GM08714 (cell line): ENCODE measurements around the gene ZNF606.
"Not testable (repeated sequence)": the region's sequence is repeated elsewhere in the genome, so short reads cannot be mapped to it uniquely, and the experiment has no call there.

Experiments used
- H3K4me3 ChIP-seq: fragments of 200-500 bp; sonication (Bioruptor generic); 2 replicates; pipeline ENCODE4 v1.5.1; 2014; ENCODE audit warnings: mild to moderate bottlenecking, low read length, inconsistent platforms
- ZNF274 ChIP-seq: IDR thresholded peaks from 2 replicates; pipeline ENCODE4 v1.6.1; 2012; ENCODE audit warnings: mild to moderate bottlenecking, low read depth, low read length

Gene ZNF606

DNA sequence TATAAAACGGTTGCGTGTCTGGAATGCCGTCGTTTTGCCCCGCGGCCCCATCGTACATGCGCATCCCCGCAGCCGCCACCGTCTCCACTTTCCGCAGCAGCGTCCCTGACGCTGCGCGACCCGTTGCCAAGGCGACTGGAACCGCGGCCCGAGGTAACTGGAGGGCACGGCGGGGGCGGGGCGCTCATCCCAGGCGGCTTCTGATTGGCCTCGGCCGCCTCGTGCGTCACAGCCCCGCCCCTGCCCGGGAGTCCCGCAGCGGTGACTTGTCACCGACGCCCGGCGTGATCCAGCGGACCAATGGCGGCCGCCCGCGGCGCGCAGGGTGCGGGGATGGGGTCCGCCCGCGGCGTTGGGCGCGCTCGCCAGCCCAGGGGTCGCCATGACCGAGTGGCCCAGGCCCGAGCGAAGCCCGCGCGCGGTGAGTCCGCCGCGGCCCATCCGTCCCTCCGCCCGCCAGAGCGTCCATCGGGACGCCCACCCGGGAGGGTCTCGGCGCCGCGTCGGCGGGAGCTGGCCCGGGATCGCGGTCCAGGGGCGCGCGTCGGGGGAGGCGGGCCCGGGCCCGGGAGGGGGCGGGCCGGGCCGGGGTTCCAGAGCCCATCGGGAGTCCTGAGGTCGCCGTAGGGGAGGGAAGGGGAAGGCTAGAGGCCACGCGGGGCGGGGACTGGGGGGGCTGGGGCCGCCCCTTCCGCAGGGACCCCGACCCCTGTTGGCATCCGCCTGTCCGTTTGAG is 31.3 kb upstream of the ZNF606 start, which contains the start of gene ZSCAN1:
ZSCAN1 (plus strand) TSS at position 285 of the 736 bp plus-strand sequence. CDS start 3,812 bp downstream, outside the sequence.
- TF ChIP-seq ZNF274 = no peak
- H3K4me3 ChIP-seq = no peak within 1 kb of the TSS

DNA sequence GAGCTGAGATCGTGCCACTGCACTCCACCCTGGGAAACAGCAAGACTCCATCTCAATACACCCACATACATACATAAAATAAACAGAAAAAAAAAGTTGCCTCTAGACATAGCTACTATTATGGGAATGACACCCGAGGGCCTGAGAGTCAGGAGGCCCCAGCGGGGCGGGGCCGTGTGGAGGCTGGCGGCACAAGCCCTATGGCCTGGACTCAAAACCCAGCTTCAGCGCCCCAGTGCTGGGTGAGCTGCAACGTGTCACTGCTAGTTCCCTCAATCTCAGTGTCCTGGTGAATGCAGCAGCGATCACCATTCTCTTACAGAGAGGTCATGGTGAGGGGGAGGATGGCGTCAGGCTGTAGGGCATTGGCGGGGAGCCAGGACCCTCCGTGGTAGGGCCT is 22.0 kb upstream of the ZNF606 start:
- TF ChIP-seq ZNF274 = no peak
- no peak overlapping the region for H3K4me3 ChIP-seq

DNA sequence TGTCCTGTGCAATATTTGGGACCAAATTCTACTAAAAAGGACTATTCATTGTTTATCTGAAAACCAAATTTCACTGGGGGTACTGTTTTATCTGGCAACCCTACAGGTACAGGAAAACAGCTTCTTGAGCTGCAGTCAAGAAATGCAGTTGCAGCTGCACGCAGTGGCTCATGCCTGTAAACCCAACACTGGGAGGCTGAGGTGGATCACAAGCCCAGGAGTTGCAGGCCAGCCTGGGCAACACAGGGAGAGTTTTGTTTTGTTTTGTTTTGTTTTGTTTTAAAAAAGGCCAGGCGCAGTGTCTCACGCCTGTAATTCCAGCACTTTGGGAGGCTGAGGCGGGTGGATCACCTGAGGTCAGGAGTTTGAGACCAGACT is 19.7 kb upstream of the ZNF606 start:
- TF ChIP-seq ZNF274 = no peak
- no peak overlapping the region for H3K4me3 ChIP-seq

DNA sequence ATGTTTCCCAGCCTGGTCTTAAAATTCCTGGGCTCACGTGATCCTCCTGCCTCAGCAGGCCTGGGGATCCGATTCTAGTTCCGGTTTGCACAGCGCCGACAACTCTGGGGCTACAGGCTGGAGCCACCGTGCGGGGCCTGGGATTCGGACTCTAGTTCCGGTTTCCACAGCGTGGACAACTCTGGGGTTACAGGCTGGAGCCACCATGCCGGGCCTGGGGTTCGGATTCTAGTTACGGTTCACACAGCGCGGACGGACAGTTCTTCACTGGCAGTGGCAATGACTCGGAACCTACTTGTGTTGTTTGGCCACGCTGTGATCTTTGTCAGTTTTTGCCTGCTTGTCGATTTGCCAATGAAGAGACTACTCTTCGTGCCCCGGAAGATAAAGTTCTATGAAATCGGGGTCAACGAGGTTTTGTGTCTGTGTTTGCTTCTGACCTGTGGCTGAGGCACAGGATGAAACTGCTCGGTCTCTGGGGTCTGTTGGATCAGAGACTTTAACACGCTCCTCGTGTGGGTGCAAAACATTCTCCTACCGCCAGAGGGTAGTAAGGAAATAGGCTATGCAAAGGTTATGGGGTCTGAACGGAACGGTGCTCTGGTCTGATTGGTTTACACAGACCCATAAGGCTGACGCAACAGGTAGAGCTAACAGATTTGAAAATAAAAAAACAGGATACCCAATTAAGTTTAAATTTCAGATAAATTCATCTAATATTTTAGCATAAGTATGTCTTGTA is 19.1 kb upstream of the ZNF606 start:
- TF ChIP-seq ZNF274 = no peak
- H3K4me3 ChIP-seq = no peak overlapping the region

DNA sequence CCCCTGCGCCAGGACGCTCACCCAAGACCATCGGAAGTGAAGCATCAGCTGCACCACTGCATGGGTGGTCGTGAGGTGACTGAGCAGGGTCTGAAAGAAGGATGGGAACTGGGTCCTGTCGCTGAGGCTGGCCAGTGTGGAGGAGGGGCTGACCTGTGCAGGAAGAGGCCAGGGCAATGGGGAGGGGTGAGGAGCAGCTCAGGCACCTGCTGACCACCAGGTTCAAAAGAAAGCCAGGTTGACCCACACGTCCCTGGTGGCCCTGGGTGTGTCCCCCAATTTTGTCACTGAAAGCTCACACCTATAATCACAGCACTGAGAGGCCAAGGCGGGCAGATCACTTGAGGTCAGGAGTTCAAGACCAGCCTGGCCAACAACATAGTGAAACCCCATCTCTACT is 17.5 kb upstream of the ZNF606 start:
- TF ChIP-seq ZNF274 = no peak

DNA sequence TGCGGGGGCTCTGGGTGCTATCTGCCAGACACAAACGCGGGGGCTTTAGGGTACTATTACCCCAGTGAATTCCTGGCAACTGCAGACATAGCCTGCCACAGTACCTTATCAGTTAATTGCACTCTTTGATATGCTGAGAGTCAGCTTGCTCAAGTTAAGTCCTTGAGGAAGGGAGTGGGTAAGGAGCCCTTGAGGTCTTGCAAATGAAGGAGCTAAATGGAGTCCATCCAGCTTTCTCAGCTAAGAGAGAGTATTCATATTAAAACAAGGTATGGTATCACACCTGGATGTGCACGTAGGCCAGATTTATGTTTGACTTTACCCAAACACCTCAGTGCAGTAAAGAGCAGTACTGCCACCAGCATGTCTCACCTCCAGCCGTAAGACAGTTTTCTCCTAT is 11.5 kb upstream of the ZNF606 start:
- no peak overlapping the region for H3K4me3 ChIP-seq
- TF ChIP-seq ZNF274 = no peak

More for the DNA sequence above, 17.5 kb upstream of the ZNF606 start:
- H3K4me3 ChIP-seq = no peak overlapping the region

GRCh38 chr19:58010507-58010906 is 7.9 kb upstream of the ZNF606 start:
- no peak overlapping the region for H3K4me3 ChIP-seq
- no peak for TF ChIP-seq ZNF274

DNA sequence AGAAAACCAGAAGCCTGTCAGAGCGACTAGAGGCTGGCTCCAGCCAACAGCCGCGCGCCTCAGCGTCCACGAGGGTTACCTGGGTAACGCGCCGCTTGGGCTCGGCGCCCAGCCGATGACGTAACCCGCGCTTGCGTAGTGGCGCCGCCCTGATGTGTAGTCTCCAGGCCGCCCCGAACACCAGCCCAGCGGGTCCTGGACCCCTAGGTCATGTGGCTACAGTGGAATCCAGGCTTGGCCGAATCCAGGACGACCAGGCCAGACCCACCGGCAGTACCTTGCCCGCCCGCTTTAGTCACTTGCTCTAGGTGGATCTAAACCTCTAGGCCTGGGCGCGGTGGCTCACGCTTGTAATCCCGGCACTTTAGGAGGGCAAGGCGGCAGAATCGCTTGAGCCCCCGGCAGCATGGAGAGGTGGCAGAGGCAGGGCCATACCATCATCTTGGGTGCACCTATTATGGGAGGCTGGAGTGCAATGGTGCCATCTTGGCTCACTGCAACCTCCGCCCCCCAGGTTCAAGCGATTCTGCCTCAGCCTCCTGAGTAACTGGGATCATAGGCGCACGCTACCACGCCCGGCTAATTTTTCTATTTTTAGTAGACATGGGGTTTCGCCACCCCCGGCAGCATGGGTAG is 7.2 kb upstream of the ZNF606 start:
- H3K4me3 ChIP-seq = peak overlapping the region; percentile 42; the same call in 1 of the 2 replicates

DNA sequence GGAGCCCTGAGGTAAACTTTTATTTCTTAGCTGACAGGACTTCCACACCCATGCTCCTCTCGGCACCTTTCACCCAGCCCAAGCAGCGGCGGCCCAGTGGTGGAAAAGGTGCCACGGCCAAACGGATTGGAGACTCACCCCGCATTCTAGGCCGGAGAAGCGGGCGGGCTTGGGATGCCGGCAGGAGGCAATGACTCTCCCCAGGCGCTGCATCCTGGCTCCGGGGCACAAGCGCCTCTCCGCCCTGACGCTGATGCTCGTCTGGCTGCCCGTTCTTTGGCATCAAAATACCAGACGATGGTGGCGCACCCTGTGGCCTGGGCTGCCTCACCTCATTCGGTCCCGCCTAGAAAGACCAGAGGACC is 6.7 kb upstream of the ZNF606 start:
- no peak for TF ChIP-seq ZNF274
- H3K4me3 ChIP-seq = peak overlapping the region; percentile 42; the same call in 1 of the 2 replicates

More for the DNA sequence above, 7.2 kb upstream of the ZNF606 start:
- TF ChIP-seq ZNF274 = no peak

DNA sequence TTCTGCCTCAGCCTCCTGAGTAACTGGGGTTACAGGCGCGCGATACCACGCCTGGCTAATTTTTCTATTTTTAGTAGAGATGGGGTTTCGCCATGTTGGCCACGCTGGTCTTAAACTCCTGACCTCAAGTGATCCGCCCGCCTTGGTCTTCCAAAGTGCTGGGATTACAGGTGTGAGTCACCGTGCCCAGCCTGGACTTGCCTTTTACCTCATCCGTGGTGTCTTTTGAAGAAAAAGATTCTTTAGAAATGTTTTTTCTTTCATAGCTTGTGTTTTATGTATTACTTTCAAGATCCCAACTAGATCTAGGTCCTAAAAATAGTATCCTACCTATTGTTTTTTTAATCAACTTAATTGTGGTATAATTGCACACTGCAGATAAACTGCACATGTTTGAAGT is 6.3 kb upstream of the ZNF606 start:
- H3K4me3 ChIP-seq = not testable (repeated sequence)

- TF ChIP-seq ZNF274 = no peak
- no peak overlapping the region for H3K4me3 ChIP-seq
Observed at GRCh38 chr19:58007285-58007684, 4.7 kb upstream of the ZNF606 start.

GRCh38 chr19:58003174-58003828 is 681 bp upstream of the ZNF606 start:
- H3K4me3 ChIP-seq = peak overlapping the region; percentile 69; the same call in 1 of the 2 replicates
- TF ChIP-seq ZNF274 = no peak

- peak overlapping the region; percentile 69 for H3K4me3 ChIP-seq
- TF ChIP-seq ZNF274 = no peak
Observed at GRCh38 chr19:58001895-58002369, 688 bp downstream of the ZNF606 start.

DNA sequence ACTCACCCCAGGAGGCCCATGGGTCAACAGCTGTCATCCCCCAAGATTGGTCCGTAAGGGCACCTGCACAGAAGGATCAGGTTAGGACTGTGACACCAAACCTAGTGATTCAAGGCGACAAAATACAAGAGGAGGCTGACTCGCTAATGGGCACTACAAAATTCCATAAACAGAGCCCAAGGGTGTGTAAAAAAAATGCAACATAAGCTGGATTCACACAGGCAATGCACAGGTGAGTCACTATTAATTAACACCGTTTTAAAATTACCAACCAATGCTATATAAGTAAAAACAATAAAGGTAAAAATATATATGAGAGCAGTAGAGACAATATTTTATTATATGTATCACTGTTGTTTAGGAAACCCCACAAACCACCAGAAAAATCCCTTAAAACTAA is 1.9 kb downstream of the ZNF606 start:
- no peak overlapping the region for H3K4me3 ChIP-seq
- TF ChIP-seq ZNF274 = no peak
